HEK293T (cell line): ENCODE measurements around the gene GPR15.

Experiments used
- ELF4 ChIP-seq: fragments of 450-650 bp; IDR thresholded peaks from 2 replicates; pipeline ENCODE4 v1.6.1; 2017; ENCODE audit warnings: antibody characterized with exemption
- FOXA1 ChIP-seq: fragments of 450-650 bp; IDR thresholded peaks from 2 replicates; pipeline ENCODE4 v1.6.1; 2016; ENCODE audit warnings: mild to moderate bottlenecking
- FOXK2 ChIP-seq: fragments of 450-650 bp; IDR thresholded peaks from 2 replicates; pipeline ENCODE4 v1.6.1; 2016; ENCODE audit warnings: mild to moderate bottlenecking

DNA sequence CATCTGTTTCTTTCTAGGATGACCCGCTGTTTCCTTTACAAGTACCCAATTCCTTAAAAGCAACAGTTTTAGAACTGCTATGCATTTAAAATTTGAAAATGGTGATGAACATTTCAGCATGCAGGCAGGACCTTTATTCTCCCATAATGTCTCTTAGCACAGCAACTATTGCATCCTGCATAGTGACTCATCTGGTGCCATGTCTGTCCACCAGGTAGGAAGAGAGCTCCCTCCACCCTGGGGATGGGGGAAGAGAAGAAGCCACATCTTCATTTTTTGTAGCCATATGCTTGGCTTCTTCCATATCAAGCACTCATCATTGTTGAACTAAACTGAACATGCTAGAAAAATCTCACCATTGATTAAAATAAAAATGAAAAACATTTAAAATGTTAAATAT, 9.9 kb downstream of the GPR15 start:
- TF ChIP-seq ELF4 (no peak), FOXA1 (no peak), FOXK2 (no peak)
